NCI-H510A treated with DMSO at 0.1 percent for 48 hours (cell line): ENCODE results near the gene AMFR.
"Not testable (repeated sequence)": the region's sequence is repeated elsewhere in the genome, so short reads cannot be mapped to it uniquely, and the experiment has no call there.

Source experiments
- DNase-seq: peaks from one replicate; lab custom pipeline; 2025; lab: John Stamatoyannopoulos, UW

The AMFR gene

GRCh38 chr16:56388209-56388608 is 37.1 kb downstream of the AMFR start:
- DNase-seq = no peak

GRCh38 chr16:56387396-56387795 is 37.9 kb downstream of the AMFR start:
- DNase-seq = no peak

DNA sequence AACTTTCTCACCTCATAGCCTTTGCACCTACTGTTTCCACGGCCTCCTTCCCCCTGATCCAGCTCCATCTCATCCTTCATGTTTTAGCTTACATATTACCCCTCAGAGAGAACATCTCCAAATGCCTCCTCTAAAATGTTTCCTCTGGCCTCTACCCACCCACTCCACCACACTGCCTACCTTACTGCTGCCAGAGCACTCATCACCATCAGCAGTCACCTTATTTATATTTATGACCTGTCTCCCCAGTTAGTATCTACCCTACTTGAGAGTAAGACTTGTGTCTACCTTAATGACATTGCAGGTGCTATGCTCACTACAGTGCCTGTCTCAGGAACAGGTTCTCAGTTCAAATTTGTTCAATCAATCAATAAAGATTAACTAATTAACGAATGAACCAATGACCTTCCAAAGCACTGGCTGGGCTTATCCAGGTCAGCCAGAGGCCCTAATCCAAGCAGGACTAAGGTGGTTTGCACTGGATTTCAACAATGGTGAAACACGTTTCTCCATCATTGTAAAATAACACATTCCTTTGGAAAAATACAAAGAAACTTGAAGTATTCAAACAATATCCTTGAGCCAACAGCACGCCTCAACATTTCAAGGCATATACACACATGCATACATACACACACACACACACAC is 41.1 kb downstream of the AMFR start:
- DNase-seq = no peak

GRCh38 chr16:56382901-56383355 is 42.4 kb downstream of the AMFR start:
- no peak for DNase-seq

DNA sequence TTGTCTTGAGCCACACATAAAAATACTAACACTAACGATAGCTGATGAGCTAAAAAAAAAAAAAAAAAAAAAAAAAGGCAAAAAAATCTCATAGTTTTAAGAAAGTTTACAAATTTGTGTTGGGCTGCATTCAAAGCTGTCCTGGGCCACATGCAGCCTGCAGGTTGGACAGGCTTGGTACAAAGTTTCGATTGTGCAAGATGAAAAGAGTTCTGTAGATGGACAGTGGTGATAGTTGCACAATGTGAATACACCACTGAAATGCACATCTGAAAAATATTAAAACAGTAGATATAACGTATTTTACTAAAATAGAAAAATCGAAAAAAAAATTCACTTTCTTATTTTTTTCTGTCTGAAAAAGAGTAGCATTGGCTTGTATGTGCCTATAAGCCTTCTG is 42.9 kb downstream of the AMFR start:
- no peak for DNase-seq

- not testable (repeated sequence) for DNase-seq
Measured at GRCh38 chr16:56380778-56381485, 44.4 kb downstream of the AMFR start.

DNA sequence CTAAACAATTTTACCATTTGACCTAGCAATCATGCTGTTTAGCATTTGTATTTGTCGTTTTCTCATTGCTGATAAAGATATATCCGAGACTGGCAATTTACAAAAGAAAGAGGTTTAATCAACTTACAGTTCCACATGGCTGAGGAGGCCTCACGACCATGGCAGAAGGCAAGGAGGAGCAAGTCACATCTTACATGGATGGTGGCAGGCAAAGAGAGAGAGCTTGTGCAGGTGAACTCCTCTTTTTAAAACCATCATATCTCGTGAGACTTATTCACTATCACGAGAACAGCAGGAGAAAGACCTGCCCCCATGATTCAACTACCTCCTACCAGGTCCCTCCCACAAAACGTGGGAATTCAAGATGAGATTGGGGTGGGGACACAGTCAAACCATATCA is 46.3 kb downstream of the AMFR start:
- not testable (repeated sequence) for DNase-seq

- DNase-seq = not testable (repeated sequence)
Measured at GRCh38 chr16:56375792-56376191, 49.6 kb downstream of the AMFR start.

DNA sequence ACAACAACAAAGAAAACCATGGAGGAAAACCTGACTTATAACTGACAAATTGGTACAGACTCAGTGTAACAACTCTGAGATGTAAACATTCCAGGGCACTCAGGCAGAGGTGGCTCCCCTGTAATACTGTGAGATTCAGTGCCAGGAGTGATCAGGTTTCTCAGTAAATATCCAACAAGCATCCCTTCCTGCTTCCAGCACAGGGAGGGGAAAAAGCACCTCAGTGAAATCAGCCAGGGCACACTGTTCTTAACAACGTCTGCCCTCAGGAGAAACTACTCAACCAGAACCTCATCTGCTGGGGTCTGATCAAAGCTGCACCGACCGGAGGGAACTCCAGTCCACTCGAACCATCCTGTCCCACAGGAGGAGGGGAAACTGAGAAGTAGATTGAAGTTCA is 52.3 kb downstream of the AMFR start:
- DNase-seq = peak; percentile 20

DNA sequence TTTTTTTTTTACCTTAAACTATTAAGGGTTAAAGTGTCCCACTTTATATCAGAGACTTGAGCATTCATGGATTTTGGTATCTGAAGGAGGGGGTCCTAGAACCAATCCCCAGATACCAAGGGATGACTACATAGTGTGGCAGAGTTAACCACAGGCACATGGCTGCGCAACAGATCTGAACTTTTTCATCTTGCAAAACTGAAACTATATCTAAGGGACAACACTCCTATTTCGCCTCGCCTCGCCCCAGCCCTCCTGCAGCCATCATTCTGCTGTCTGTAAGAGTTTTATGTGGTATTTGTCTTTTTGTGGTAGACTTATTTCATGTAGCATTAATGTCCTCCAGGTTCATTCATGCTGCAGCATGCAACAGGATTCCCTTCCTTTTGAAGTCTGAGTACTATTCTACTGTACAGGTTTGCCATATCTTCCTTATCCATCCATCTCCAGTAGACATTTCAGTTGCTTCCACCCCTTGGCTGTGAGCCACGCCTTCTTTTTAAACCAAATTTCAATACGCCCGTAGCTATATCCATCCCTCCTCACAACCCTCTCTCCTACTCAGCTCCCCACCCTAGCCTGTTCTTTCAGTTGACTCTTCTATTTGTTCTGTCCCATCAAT is 53.2 kb downstream of the AMFR start:
- no peak for DNase-seq

DNA sequence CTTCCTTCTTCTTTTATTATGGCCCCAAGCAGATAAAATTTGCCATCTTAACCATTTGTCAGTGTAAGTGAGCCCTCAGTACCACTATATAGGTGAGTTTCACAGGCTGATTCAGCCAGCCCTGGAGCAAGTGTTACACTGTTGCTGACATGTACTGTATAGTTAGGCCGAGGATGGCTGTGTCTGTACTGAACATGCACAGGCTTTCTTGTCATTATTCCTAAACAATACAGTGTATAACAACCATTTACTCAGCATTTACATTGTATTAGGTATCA is 53.7 kb downstream of the AMFR start:
- no peak for DNase-seq

DNA sequence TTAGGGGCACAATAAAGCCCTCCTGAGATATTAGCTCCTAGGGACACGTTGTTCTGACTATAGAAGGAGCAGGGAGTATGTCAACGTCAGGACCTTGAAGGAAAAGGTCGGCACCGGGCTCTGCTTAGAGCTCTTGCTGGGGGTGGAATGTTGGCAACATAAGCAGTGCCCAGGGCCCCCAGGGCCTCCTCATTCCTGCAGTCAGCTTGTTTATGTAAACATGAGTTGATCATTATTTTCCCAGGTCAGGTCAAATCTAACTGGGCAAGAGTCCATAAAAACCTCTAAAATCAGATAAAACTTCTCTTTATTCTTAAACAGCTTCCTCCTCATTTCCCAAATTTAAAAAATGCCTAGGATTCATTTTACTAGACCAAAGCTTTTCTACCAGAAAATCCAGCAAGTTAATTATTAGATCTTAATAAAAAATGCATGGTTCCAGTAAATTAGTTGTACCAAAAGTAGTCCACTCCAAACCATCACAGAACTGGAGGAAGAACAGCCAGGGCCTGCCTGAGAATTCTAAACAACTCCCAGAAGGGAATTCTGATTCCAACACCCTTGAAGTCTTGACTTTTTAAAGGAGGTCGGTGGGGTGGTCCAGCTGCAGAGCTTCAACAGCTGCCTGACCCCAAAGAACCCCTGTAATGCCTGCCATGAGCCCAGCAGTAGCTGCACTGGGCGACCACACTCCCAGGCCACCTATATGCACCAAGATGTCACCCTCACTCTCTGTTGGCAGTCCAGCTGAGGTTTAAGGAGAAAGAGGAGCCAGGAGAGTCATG is 54.3 kb downstream of the AMFR start:
- DNase-seq = no peak

GRCh38 chr16:56370185-56370874 is 55.0 kb downstream of the AMFR start:
- DNase-seq = no peak

- no peak for DNase-seq
Measured at GRCh38 chr16:56369202-56369601, 56.1 kb downstream of the AMFR start.

GRCh38 chr16:56368545-56368944 is 56.8 kb downstream of the AMFR start:
- no peak for DNase-seq

- no peak for DNase-seq
Measured at GRCh38 chr16:56367764-56368163, 57.6 kb downstream of the AMFR start.

DNA sequence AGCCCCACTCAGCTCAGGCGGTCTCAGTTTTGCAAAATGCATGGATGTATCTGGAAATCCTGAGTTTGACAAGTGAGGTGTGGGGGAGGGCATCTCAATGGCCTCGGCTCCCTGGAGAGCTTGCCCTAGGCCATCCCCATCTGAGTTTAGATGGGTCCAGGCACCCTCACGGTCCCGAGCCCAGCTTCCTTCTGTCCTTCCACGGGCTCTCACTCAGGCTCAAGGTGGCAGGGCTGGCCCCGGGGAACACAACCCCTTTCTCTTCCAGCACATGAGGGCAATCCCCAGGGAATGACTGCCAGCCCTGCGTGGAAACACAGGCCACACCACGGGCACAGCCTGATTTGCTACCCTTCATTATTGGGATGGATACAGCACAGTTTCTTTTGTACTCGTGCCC is 58.4 kb downstream of the AMFR start:
- DNase-seq = no peak

DNA sequence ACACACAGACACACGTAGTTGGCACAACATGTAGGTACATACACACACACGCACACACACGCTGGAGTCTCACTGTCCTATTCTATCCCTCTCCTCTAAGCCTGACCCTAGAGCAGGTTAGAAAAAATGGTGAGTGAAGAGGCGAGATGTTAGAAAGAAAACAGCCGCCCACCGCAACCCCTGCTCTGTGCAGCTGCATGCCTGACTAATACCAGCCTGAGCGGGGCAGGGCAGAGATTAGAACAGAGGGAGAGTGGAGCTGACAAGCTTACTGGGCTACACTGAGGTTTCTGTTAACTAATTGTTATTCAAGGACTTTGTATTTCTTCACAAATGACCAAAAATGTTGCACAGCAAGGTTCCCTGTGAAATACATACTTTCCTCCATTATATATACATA is 59.8 kb downstream of the AMFR start:
- no peak for DNase-seq

GRCh38 chr16:56364865-56365264 is 60.5 kb downstream of the AMFR start:
- no peak for DNase-seq

GRCh38 chr16:56363781-56364565 is 61.4 kb downstream of the AMFR start:
- DNase-seq = no peak

GRCh38 chr16:56363181-56363716 is 62.1 kb downstream of the AMFR start:
- no peak for DNase-seq
